GM18502 (cell line): ENCODE measurements around the gene KCND3.
A peak's percentile ranks its signal among the peaks of the same experiment; 100 is the strongest.

Experiments
- ATAC-seq: cut with Tn5 transposase; IDR thresholded peaks from one replicate; pipeline ENCODE4 v1.9.1; 2021; ENCODE audit warnings: mild to moderate bottlenecking; ENCODE audit not compliant: unreplicated experiment, poor library complexity

Gene KCND3

DNA sequence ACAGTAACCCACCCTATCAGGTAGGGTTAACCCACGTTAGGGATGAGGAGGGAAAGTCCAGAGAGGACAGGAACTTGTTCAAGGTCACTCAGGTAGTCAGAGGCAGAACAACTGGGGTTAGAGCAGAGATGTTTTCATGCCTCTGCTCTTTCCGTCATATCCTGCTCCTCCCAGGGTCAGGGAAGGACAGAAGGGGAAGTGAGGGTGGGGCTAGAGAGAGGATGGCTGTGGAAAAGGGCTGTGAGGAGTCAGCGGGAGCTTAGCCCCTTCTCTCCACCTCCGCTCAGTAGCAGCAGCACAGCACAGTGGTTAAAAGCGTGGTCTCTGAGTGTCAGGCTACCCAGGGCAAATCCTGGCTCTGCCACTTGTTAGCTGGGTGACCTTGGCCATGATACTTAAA, 197.2 kb downstream of the KCND3 start:
- no peak for ATAC-seq

DNA sequence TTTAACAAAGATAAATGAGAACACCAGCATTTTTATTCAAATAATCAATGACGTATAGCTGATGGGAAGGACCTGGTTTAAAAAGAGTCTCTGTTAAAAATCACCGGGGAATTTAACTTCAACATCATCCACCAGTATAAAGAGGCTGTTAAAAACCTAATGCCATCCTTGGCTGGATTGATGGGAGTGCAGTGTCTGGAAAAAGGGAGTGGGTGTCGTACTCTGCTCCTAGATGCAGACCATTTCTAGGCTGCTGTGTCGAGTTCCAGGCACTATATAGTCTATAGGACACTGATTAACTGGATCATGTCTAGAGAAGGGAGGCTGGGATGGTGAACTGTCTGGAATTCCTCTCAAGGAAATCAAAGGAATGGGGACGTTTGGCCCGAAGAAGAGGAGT, 197.7 kb downstream of the KCND3 start:
- no peak for ATAC-seq

DNA sequence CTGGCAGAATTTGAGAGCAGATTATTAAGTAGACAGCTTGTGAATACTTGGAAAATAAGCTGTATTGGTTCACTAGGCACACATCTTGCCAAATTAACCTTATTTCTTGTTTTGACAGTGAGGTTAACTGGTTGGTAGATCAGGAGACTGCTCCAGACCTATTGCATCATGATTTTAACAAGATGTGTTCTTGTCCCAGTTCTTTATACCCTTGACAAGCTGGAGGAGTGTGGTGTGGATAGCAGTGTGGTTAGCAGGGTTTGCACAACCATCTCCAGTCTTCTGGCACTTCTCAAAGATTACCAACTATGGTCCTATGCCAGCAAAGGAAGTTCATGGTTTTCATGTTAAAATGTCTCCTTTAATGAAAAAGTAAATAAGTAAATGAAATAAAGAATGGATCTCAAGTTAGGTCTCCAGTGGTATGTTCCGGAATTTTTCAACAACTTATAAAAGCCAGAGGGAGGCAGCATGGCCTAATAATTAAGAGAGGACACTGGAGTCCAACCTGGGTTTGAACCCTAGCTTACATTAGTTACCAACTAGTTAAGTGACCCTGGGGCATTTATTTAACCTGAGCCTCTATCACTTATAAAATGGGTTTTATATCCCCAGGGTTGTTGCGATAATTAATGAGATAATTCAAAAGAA, 199.7 kb downstream of the KCND3 start:
- no peak for ATAC-seq

DNA sequence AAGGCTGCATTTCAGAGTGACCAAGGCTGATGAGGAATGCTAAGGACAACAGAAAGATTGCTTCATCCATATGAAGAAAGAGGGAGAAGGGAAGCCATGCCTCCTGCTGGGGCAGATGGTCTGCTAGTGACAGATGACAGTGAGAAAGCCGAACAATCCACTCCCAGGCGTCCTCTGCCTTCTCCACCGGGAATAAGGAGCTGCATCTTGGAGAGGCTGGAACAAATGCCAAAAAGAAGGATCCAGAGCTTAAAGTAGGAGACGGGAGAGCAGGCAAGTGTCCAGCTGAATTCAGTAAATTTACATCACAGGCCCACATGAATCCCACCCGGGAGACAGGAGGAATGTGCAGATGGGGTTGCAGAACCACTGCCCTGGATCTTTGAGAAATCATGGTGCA, 200.3 kb downstream of the KCND3 start:
- no peak for ATAC-seq

DNA sequence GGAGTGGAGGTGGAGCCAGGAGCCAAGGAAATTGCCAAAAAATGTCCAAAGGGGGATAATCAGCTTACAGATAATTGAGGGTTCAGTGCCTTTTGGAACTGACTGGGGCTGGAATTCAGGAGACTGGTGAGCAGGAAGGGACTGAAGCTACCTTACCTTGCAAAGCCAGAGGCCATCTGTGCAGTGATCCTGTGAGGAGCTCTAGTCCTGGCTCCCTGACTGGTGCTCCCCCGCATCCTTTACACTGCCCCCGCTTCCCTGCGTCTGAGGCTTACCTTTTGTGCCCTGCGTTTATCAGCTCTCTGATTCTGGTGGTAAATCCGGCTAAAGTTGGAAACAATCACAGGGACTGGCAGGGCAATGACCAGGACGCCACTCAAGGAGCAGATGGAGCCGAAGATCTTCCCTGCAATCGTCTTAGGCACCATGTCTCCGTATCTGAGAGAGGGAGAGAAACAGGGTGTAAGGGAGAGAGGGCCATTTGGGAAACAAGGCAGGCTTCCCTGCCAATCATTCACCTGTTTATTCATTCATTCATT, 202.7 kb downstream of the KCND3 start:
- ATAC-seq = no peak

DNA sequence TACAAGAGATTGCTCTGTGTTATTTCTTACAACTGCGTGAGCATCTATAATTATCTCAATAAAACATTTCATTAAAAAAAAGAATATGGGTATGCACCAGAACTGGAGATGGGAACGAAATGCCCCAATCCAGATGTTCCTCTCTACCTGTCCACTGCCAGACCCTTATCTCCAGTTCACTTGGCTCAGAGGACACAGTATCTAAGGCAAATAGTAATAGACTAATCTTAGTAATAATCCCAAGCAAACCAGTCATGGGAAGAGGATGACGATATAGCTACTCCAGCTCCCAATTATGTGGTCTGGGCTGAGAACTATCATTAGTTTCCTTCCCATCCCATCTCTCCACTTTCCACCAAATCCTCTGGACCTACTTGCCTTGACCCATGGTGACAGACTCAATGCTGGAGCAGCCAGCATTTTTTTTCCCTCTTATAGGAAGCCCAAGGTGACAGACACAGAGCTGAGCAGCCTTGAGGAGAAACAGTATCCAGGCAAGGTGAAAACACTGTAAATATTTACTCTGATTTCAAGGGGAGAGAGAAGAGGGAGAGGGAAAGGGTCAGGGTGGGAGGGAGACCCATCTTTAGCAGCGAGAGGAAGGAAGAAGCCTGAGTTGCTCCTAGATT, 205.1 kb downstream of the KCND3 start:
- no peak for ATAC-seq

DNA sequence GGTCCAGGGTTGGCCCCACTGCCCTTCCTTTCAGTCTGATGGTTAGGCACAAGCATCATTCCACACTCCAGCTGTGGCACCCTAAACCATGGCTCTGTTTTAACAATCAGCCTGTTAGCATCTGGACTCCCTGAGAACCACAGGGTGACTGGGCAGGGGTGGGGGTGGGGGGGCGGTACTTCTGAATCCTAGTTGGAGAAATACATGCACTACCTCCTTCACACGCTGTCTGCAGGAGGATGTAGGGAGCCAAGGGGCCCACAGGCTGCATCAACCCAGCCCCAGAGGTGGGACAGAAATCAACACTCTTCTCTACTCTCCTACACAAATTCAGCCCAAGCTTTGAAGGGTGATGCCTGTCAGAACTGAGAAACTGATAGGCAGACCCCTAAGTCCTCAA, 209.9 kb downstream of the KCND3 start:
- ATAC-seq = no peak

DNA sequence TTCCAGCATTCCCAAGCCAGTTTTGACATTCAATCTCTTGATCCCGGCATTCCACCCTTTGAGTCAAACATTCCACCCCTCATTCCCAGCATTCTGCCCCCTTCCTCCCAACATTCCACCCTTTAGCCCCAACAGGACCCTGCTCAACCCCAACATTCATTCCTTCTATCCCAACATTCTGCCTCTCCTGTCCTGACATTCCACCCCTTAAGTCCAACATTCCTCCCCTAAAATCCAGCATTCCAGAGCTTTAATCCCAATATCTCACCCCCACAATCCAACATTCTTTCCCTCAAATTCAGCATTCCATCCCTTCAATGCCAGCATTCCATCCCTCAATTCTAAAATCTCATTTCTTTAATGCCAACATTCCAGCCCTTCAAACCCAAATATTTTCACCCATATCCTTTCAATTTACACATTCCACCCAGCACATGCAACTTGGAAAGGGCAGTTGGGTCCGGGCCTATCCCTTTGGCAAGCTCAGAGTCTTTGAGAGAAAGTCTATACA, 210.9 kb downstream of the KCND3 start:
- no peak for ATAC-seq

DNA sequence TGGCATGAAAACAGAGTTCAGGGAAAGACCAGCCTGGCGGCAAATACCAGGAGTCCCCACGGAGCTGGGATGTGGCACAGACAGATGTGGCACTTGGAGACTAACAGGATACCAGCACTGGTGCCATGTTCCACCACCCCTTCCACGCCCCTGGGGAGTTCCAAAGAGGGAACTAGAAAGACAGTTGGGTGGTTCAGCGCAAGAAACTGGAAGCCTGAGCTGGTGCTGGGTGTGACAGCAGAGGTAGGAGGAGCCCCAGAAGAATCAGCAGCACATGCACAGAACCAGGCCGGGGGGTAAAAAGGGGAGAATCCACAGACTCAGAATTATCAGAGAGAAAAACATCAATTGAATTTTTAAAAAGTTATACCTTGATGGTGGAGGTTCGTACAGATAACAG, 211.4 kb downstream of the KCND3 start:
- ATAC-seq = no peak

DNA sequence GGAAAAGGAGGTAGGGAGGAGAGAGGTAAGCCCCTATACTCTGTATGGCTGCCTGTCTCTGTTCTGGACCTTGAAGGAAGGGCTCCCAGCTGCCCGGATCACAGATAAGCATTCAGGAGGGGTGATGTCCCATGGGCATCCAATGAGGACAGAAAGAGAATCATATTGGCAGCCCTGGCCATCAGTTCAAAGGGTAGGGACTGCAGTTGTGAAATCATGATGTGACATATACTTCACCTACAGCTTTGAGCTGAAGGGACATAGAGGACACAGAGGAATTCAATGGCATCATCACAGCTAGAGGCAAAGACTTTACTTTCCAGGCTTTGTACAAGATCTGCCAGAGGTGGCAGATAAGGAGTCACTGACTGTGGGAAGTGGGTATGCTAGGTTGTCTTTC, 212.2 kb downstream of the KCND3 start:
- no peak for ATAC-seq

DNA sequence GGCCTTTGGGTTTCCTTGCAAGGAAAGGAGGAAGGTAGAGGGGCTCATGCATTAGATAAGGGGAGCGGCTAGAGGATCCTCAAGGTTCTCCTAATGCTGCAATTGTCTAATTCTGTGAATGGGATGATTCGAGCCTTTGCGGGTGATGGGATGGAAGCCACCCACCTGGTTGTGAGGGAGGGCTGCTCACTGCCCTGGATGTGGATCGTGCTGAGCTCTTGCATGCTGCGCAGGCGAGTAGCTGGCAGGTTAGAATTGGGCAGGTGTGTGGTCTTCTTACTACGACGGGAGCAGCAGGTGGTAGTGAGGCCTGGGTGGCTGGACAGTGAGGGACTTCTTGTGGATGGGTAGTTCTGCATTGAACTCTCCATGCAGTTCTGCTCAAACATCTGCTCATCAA, 212.6 kb downstream of the KCND3 start:
- ATAC-seq = no peak

DNA sequence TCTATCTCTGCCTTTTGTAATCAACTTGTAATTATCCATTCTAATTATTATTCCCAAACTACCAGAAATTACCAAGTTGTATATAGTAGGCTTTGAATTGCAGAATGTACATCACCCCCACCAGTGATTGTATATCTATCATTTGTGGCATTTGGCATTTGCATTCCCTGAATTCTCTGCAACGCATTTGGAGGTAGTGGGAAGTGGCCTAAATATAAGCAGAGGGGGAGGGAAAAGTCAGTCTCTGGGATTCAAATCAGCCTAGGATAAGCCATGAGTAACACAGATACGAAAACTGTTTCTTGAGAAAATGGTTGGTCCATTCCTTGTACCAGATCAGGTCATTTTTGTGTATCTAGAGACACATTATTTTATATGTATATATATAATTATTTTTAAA, 213.1 kb downstream of the KCND3 start:
- no peak for ATAC-seq

DNA sequence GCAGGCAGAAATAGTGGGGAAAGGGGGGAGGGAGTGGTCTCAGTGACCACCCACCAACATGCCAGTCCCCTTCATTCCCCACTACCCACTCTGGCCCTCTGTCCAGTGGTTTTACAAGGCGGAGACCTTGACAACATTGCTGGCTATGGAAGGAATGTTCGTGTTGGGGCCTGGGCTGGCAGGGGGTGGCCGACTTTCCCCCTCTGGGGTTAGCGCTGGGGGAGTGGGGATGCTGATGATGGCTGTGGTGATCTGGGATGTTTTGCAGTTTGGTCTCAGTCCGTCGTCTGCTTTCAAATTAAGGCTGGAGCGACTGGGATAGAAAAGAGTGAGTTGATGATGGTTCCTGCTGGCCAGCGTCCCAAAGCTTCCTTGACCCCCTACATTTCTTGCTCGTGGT, 213.5 kb downstream of the KCND3 start:
- no peak for ATAC-seq

DNA sequence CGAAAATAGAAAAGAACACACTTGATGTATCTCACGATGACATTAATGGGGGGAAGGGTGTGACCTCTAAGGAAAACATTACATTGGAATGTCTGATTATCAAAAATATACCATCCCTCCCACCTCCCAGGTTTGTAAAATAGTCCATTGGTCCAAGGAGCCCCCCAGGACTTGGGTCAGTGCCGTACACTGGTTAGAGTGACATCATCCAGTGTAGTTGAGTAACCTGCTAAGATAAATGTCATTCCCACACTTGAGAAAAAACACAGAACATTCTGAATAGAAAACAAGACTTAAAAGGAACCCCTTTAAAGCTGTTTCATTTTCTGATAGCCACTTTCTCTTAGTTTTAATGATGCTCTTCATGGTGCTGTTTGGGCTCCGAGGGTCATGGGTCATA, 218.6 kb downstream of the KCND3 start:
- no peak for ATAC-seq

DNA sequence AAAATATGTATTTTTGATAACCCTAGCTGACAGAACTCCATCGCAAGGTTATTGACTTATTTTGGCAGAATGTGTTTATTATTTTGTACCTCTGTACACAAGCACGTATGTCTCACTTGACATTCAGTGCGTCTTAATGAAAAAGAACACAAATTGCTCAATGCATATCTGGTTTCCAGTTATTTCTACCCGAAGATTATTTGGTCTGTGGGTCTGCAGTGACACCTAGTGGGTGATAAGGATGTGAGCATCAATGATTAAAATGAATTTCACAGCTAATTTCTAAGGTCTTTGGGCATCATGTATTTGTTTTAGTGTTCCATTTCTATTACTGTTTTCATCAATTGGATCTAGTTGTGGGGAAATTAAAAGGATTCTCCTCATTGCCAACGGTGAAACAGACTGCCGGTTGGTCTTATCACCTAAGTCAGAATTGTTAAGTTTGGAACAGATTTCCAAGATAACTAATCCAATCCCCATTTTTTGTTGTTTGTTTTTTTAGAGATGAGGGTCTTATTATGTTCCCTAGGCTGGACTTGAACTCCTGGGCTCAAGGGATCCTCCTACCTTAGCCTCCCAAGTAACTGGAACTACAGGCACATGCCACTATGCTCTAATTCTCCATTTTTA, 219.8 kb downstream of the KCND3 start:
- no peak for ATAC-seq

DNA sequence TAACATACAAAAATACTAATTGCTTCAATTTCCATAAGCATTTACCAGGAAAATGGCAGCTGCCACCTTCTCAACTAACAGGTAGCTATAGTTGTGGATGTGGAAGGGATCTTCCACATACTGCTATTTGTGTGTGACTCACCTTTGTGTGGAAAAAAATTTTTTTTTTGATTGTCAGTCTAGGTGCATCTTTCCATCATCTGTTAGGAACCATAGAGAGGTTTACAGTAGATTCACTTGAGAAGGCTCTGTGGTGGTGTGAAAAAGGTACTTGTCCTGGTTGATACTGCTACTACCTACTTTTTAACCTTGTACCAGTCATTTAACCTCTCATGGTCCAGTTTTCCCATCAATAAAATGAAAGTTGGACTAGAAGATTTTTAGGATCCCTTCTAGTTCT, 220.8 kb downstream of the KCND3 start:
- no peak for ATAC-seq

DNA sequence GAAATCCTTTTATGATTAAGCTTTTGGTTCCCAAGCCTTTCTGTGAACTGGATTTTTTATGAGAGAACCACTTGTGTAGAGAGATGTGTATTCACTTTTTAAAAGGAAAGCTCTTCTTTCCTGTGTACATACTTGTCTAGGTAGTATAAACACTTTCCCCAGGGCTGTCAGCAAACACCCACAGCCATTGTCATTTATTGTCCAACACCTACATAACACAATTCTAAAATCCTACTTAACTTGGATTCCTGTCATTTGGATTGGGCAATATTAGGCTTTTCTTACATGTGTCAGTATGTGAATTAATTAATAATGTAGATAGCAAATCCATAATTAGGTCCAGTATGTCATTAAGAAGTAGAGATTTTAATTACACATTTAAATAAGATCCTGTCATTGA, 221.4 kb downstream of the KCND3 start:
- ATAC-seq = no peak

DNA sequence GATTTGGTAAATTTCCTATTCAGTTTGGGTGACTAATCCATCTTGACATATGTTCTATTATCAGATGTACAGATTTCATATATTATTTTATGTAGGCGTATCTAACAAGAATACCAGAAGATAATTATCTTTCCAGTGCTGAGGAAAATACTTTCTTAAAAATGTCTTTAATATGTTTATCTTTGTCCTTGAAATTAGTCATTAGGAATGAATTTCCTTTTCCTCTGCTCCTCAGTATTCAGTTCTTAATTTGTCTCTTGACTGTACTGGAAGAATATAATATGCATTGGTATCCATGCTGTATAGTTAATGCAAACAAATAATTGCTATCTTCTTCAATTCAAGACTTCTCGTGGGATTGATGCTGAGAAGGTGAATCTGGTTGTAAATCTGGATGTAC, 227.1 kb downstream of the KCND3 start:
- no peak for ATAC-seq

DNA sequence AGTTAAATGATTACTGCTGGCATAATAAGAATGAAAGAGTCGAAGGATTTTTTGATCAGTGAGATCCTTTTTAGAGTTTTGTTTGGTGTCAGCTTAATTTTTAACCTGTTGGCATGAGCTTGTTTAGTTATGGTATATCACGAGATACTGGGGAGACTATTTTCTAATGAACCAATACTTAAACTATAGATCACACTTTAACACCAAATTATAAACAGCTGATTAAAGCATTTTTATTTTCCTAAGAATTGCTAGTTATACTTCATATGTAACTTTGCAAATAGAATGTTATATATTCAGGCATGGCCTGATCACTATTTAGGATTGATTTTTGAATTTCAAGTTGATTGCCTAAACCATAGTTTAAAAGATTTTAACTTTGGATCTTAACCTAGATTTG, 227.8 kb downstream of the KCND3 start:
- no peak for ATAC-seq

DNA sequence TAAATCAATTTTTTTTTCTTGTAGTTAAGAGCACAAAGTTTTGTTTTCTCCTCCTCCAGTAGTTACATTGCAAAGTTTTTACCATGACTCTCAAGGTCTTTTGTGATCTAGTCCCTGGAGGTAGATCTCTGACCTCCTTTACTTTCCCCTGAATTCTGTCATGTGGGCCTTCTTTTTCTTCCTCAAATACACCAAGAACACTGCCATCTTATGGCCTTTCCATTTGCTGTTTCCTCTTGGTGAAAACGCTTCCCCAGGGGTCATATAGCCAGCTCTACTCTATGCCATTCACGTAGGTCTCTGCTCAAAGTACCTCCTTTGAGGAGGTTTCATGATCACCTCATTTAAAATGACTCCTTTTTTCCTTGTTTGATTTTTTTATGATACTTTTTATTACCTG, 231.1 kb downstream of the KCND3 start:
- no peak for ATAC-seq

DNA sequence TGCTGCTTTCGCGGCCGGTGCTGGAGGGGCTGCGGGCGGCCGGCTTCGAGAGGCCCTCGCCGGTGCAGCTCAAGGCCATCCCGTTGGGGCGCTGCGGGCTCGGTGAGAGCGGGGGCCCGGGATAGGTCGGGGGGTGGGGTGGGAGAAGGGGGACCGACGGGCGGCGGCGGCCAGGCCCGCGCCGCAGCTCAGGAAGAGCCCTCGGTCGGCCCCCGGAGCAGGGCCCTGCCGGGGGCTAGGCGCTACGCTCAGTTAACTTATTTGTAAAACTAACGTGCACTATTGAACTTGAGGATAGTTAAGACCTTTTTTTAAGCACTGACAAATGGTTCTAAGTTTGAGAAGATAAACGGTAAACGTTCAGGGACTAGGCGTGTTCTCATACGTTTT, 233.3 kb downstream of the KCND3 start:
- ATAC-seq = peak; percentile 11
